GM18519 (cell line): ENCODE measurements around the gene AMIGO1.
"Not testable (repeated sequence)": the region's sequence is repeated elsewhere in the genome, so short reads cannot be mapped to it uniquely, and the experiment has no call there.

Experiments used
- ATAC-seq: cut with Tn5 transposase; IDR thresholded peaks from one replicate; pipeline ENCODE4 v1.9.1; 2021; ENCODE audit warnings: mild to moderate bottlenecking, moderate library complexity; ENCODE audit not compliant: unreplicated experiment, low FRiP score

Gene AMIGO1

GRCh38 chr1:109484519-109484975 is 25.0 kb downstream of the AMIGO1 start:
- no peak for ATAC-seq

- ATAC-seq = peak; percentile 44
Observed at GRCh38 chr1:109483672-109484518, 25.6 kb downstream of the AMIGO1 start, which contains the start of gene ATXN7L2. Gene ATXN7L2 (plus strand): TSS chr1:109483905. CDS start chr1:109483954, 49 bp downstream.

- peak; percentile 6 for ATAC-seq
Observed at GRCh38 chr1:109482791-109483671, 26.5 kb downstream of the AMIGO1 start.

GRCh38 chr1:109482242-109482641 is 27.3 kb downstream of the AMIGO1 start:
- no peak for ATAC-seq

GRCh38 chr1:109481646-109482045 is 27.9 kb downstream of the AMIGO1 start:
- ATAC-seq = no peak

GRCh38 chr1:109479901-109480300 is 29.6 kb downstream of the AMIGO1 start:
- no peak for ATAC-seq

GRCh38 chr1:109479311-109479710 is 30.2 kb downstream of the AMIGO1 start:
- no peak for ATAC-seq

GRCh38 chr1:109478806-109479205 is 30.7 kb downstream of the AMIGO1 start:
- no peak for ATAC-seq

GRCh38 chr1:109477821-109478220 is 31.7 kb downstream of the AMIGO1 start:
- ATAC-seq = no peak

- ATAC-seq = no peak
Observed at GRCh38 chr1:109476825-109477224, 32.7 kb downstream of the AMIGO1 start.

GRCh38 chr1:109475261-109475660 is 34.3 kb downstream of the AMIGO1 start:
- ATAC-seq = no peak

- ATAC-seq = no peak
Observed at GRCh38 chr1:109474697-109475096, 34.8 kb downstream of the AMIGO1 start.

GRCh38 chr1:109473284-109474057 is 36.1 kb downstream of the AMIGO1 start:
- ATAC-seq = not testable (repeated sequence)

GRCh38 chr1:109472779-109473178 is 36.7 kb downstream of the AMIGO1 start:
- ATAC-seq = no peak

- ATAC-seq = no peak
Observed at GRCh38 chr1:109470245-109470644, 39.3 kb downstream of the AMIGO1 start.

- ATAC-seq = no peak
Observed at GRCh38 chr1:109468903-109469302, 40.6 kb downstream of the AMIGO1 start.

GRCh38 chr1:109468061-109468460 is 41.5 kb downstream of the AMIGO1 start:
- no peak for ATAC-seq

- no peak for ATAC-seq
Observed at GRCh38 chr1:109467301-109467777, 42.2 kb downstream of the AMIGO1 start.

- ATAC-seq = no peak
Observed at GRCh38 chr1:109466452-109467300, 42.9 kb downstream of the AMIGO1 start, which contains the start of gene SYPL2. Gene SYPL2 (plus strand): TSS chr1:109466546. CDS start chr1:109466844, 298 bp downstream.
